HG02763 (cell line): ENCODE measurements around the gene BOLA1.
A peak's percentile ranks its signal among the peaks of the same experiment; 100 is the strongest.
"Not testable (repeated sequence)": the region's sequence is repeated elsewhere in the genome, so short reads cannot be mapped to it uniquely, and the experiment has no call there.

Source experiments
- ATAC-seq: cut with Tn5 transposase; IDR thresholded peaks from one replicate; pipeline ENCODE4 v1.9.1; 2021; ENCODE audit warnings: mild to moderate bottlenecking, moderate library complexity; ENCODE audit not compliant: unreplicated experiment

BOLA1 gene

GRCh38 chr1:149899460-149900284 lies at the start of gene BOLA1:
Gene BOLA1, plus strand, starts transcription at chr1:149899568. Its CDS starts 492 bp downstream, at chr1:149900060.
- ATAC-seq: peak; percentile 98

DNA sequence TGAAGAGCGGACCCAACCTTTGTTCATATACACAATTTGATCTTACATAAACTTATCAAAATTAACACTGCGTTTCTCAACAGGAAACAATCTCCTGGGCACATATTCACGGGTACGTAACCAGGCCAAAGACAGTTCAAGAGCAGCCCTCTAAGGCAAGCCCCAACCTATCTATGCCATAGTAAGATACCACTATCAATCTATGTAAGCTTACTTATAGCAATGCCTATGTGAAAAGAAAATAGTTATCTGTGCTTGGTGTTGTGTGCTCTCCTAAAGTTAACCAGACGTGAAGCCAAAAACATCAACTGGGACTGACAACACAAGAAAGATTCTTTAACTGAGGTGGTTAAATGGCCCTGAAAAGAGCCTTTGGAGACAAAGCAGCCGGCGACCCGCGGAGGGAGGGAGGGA lies 49.4 kb upstream of the BOLA1 start:
- ATAC-seq: no peak

GRCh38 chr1:149850732-149851345 lies 48.5 kb upstream of the BOLA1 start:
- ATAC-seq: peak; percentile 63

GRCh38 chr1:149851585-149852213 lies 47.7 kb upstream of the BOLA1 start:
- peak; percentile 34 for ATAC-seq

DNA sequence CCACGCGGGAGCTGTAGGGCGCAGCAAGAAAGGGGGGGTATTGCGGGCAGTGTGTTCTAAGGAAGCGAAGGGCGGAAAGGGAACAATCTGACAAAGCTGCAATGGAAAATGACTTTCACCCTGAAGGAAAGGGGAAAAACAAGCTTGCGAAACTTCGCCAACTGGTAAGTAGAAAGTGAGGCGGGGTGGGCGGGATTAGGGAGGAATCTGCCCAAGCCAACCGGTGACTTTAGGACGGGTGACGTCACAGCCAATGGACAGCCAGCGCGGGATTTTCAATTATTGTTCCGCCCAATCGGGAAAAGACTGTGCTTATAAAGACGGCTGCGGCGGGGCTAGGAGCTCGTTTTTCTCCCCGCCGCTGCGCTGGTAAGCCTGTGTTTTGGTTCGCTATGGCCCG lies 47.1 kb upstream of the BOLA1 start:
- peak; percentile 24 for ATAC-seq

- ATAC-seq: peak; percentile 8
These were observed 39.1 kb upstream of the BOLA1 start for GRCh38 chr1:149860271-149860670.

GRCh38 chr1:149860684-149861496 lies 38.5 kb upstream of the BOLA1 start:
- peak; percentile 67 for ATAC-seq

DNA sequence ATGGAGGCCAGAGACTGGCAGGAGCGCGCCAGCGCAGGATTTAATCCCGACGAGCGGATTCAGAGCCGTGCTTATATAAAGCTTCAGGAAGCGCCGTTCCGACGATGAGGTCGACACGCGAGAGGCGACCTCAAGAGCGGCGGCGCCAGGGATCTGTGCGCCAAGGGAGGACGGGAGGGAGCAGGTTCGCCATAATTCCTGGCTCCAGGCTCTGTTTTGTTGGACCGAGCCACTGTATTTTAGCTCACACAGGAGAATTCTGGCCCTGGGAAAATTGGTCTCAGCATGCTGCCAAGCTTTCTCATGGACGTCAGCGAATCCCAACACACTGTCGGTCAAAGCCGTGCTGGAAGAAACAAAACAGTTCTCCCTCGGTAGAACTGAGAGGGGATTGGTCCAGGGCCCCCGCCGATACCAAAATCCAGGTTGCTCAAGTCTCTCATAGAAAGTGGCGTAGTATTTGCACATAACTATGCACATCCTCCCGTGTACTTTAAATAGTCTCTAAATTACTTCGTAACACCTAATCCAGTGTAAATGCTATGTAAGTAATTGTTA lies 37.8 kb upstream of the BOLA1 start:
- not testable (repeated sequence) for ATAC-seq

- not testable (repeated sequence) for ATAC-seq
These were observed 32.5 kb upstream of the BOLA1 start for GRCh38 chr1:149866887-149867286.

- not testable (repeated sequence) for ATAC-seq
These were observed 26.3 kb upstream of the BOLA1 start for GRCh38 chr1:149873060-149873459.

DNA sequence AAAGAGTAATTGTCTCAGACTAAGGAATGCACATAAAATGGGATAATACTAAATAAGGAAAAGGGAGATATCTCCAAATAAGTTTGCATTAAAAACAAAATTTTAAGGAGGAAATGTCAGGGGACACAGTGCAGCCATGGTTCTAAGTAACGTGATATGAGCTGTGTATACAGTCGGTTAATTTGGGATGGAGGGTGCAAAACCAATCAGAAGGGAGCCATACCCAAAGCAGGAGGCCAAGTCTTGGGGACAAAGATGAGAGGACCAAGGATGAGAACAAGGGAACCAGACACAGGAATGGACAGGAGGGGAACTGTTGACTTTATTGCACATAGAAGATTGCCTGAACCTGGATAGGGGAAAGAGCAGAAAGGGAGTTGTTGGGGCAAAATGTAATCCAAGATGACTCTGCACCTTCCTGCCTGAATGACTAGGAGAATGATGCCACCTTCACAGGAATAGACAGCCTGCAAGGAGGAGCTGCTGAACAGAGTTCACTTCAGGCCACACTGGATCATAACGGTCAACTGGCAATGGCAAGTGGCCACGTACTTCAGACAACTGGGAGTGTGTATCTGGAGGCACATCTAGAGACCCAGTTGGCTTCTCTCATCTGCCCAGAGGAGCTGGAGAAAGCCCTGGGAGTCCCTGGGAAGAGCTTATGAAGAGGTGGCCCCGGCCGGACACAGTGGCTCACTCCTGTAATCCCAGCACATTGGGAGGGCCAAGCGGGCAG lies 22.0 kb upstream of the BOLA1 start:
- ATAC-seq: no peak

DNA sequence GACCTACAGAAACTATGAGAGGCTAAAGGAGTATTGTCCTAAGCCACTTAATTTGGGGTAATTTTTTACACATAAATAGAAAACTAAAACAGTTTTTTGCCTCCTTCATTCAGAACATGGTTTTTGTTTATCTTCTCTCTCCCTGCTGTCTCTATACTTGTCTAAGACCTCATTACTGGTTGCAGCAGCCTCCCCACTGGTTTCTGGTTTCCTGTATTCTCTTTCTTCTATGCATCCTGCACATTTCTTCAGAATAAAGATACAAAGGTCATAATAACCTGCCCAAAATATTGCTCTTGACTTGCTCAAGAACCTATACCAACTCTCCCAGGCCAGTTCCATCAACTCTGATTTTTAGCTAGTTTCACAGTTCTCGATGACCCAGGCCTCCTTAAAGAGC lies 19.8 kb upstream of the BOLA1 start:
- no peak for ATAC-seq

- ATAC-seq: no peak
These were observed 17.5 kb upstream of the BOLA1 start for GRCh38 chr1:149881876-149882275.

- ATAC-seq: no peak
These were observed 15.6 kb upstream of the BOLA1 start for GRCh38 chr1:149883598-149884247.

- ATAC-seq: no peak
These were observed 14.7 kb upstream of the BOLA1 start for GRCh38 chr1:149884433-149885338.

- ATAC-seq: no peak
These were observed 13.8 kb upstream of the BOLA1 start for GRCh38 chr1:149885339-149886120.

DNA sequence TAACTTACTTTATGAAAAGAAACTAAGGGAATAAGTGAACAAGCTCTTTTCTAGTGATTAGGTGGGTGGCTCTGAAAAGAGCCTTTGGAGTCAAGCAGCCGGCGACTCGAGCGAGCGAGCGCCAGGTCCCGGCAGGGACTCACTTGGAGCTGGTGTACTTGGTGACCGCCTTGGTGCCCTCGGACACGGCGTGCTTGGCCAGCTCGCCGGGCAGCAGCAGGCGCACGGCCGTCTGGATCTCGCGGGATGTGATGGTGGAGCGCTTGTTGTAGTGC lies 13.3 kb upstream of the BOLA1 start:
- ATAC-seq: not testable (repeated sequence)
